Measurements from ENCODE around the gene RBPMS2.

RBPMS2 gene

GRCh38 chr15:64767203-64767602, 8.2 kb downstream of the RBPMS2 start:
- no peak overlapping the region for H3K27ac ChIP-seq (ENCODE audit: extremely low read depth, low read depth, low read length)
- no peaks in the 10 kb centered on the region for H3K36me3 ChIP-seq (ENCODE audit: control insufficient read depth in 2 of 2, insufficient read depth in 1 of 2, low read length in 2 of 2)
- CTCF ChIA-PET, result no interaction called here
- POLR2A ChIA-PET, result no interaction called here
- TF ChIP-seq ZNF600 (tag by site-specific recombination; IDR thresholded peaks at IDR 0.05) (0 out of 2 replicates have a peak, but pooled peaks have one; percentile 14), PRDM10 (tag by site-specific recombination; IDR thresholded peaks at IDR 0.05) (0 out of 2 replicates have a peak, but pooled peaks have one; percentile 5), ZNF26 (tag by site-specific recombination; IDR thresholded peaks at IDR 0.05) (no peak)
- no peak overlapping the region for H3K4me3 ChIP-seq (ENCODE audit: low read depth, low read length)
- H3K4me1 ChIP-seq (ENCODE audit: control insufficient read depth, insufficient read depth, low read length), result no peaks in the 10 kb centered on the region
- no peaks in the 10 kb centered on the region for H3K9me3 ChIP-seq (ENCODE audit: control insufficient read depth, insufficient read depth, low read depth, low read length)

GRCh38 chr15:64766058-64766457, 9.3 kb downstream of the RBPMS2 start:
- TF ChIP-seq ZNF391 (tag by site-specific recombination; IDR thresholded peaks at IDR 0.05; ENCODE audit: borderline replicate concordance, low read depth) (no peak), FEZF1 (tag by site-specific recombination; IDR thresholded peaks at IDR 0.05) (no peak), ZNF239 (tag by site-specific recombination; IDR thresholded peaks at IDR 0.05) (no peak)
- no peaks in the 10 kb centered on the region for H3K36me3 ChIP-seq (ENCODE audit: control insufficient read depth in 2 of 2, insufficient read depth in 1 of 2, low read length in 2 of 2)
- no peak overlapping the region for H3K4me3 ChIP-seq (ENCODE audit: low read depth, low read length)
- H3K27ac ChIP-seq (ENCODE audit: extremely low read depth, low read depth, low read length), result no peak overlapping the region
- POLR2A ChIA-PET, result no interaction called here
- CTCF ChIA-PET, result no interaction called here
- no peaks in the 10 kb centered on the region for H3K4me1 ChIP-seq (ENCODE audit: control insufficient read depth, insufficient read depth, low read length)
- H3K9me3 ChIP-seq (ENCODE audit: control insufficient read depth, insufficient read depth, low read depth, low read length), result no peaks in the 10 kb centered on the region

- no peak for TF ChIP-seq ZNF692 (tag by site-specific recombination; IDR thresholded peaks at IDR 0.05)
- TF ChIP-seq SP3 (tag by site-specific recombination; IDR thresholded peaks at IDR 0.05), result no peak
- TF ChIP-seq ZNF704 (tag by site-specific recombination; IDR thresholded peaks at IDR 0.05), result no peak
- TF ChIP-seq ZNF777 (tag by site-specific recombination; IDR thresholded peaks at IDR 0.05; ENCODE audit: borderline replicate concordance), result no peak
- no peak for TF ChIP-seq GLIS2 (tag by site-specific recombination; IDR thresholded peaks at IDR 0.05)
- TF ChIP-seq ZSCAN23 (tag by site-specific recombination; IDR thresholded peaks at IDR 0.05), result no peak
- no peaks in the 10 kb centered on the region for H3K36me3 ChIP-seq (ENCODE audit: control insufficient read depth in 2 of 2, insufficient read depth in 1 of 2, low read length in 2 of 2)
- CTCF ChIA-PET, result interaction anchor here (0.6 kb wide), 1 partner anchor 36 kb away, joined by 3 read pairs; no protein-coding TSS in a partner anchor
- no peaks in the 10 kb centered on the region for H3K4me1 ChIP-seq (ENCODE audit: control insufficient read depth, insufficient read depth, low read length)
- H3K9me3 ChIP-seq (ENCODE audit: control insufficient read depth, insufficient read depth, low read depth, low read length), result no peaks in the 10 kb centered on the region
- POLR2A ChIA-PET, result no interaction called here
- H3K27ac ChIP-seq (ENCODE audit: extremely low read depth, low read depth, low read length), result no peak overlapping the region
- H3K4me3 ChIP-seq (ENCODE audit: low read depth, low read length), result no peak overlapping the region
Measured at GRCh38 chr15:64763874-64764273, 11.5 kb downstream of the RBPMS2 start.
